Limb (tissue), 2 donors: Measurements from ENCODE around the gene MBD3L2B.
A peak's percentile ranks its signal among the peaks of the same experiment; 100 is the strongest.

ENCODE experiments used
- DNase-seq, 2 donors: peaks; one replicate each; pipeline ENCODE4 v3.0.0-alpha.2; 2016; ENCODE audit errors: extremely low spot score in 2 of 2

The MBD3L2B gene

DNA sequence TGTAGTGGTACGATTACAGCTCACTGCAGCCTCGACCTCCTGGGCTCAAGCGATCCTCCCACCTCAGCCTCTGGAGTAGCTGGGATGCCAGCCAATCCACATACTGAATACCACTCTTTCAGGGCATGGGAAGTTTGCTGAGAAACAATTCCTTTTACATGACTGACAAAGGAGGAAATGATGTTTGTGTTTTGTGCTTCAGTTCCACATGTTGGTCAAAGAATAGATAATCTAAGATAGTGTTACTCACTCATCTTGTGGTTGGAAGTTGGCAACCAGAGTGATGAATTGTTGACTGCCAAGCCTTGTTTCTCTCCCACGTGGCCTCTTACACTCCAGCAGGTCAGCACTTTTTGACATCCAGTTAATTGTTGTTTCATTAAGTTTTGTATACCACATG is 7.6 kb downstream of the MBD3L2B start:
- no peak for DNase-seq

DNA sequence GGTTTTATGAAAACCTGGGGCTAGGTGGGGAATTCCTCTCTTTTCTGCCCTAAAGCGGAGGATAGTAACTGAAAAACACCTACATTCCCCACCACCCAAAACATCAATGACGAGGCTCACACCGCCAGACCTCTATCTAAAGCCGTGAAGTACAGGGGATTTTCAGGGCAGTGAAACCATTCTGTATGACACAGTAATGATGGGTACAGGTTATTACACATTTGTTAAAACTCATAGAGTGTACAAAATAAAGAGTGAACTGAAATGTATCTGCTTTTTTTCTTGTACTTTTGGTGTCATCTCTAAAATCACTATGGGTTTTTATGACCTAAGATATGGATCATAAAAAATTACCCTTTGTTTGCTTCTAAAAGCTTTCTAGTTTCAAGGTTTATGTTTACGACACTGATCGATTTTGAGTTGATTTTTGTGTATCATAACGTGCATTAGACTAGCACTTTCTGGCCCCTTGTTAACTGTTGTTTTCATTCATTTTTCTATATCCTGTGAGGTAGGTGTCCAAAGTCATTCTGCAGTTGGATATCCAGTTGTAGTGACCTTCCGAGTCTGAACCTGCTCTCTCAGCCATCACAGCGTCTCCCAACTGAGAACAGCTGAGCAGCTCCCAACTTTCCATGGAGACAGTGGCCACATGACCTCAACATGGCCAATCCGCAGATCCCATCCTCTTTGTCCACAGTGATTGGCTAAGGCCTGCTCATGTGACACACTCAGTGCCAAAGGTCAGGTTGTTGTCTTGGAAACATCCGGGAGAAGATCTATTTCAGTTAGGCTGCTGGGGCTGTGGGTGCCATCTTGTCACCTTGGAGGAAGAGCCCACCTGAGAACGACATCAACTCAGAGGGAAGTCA is 10.3 kb downstream of the MBD3L2B start:
- no peak for DNase-seq

DNA sequence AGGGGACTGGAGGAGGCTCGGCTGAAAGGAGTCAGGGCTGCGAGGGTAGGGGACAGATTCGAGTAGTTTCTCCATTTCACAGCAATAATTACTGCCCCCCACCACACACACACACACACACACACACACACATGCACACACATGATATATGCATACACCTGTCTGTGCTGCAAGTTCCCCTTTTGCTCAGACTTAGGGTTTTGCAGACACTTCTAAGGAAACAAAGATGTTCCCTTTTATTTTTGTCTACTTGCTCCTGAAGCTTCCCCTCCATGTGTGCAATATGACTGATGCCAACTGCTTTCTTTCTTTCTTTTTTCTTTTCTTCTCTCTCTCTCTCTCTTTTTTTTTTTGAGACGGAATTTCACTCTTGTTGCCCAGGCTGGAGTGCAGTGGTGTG is 13.4 kb downstream of the MBD3L2B start:
- no peak for DNase-seq

DNA sequence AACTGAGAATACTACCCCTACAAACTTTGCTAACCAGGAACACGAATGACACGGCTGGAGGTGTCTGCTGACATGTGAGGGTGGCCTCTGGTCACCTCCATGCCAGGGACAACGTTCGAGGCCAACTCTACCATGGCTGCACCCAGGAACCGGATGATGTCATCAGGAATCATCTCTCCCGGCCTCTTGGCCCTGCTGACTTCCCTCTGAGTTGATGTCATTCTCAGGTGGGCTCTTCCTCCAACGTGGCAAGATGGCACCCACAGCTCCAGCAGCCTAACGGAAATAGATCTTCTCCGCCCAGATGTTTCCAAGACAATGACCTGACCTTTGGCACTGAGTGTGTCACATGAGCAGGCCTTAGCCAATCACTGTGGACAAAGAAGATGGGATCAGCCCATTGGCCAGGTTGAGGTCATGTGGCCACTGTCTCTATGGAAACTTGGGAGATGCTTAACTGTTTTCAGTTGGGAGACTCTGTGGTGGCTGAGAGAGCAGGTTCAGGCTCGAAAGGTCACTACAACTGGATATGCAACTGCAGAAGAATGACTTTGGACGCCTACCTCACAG is 15.0 kb downstream of the MBD3L2B start:
- DNase-seq: no peak

DNA sequence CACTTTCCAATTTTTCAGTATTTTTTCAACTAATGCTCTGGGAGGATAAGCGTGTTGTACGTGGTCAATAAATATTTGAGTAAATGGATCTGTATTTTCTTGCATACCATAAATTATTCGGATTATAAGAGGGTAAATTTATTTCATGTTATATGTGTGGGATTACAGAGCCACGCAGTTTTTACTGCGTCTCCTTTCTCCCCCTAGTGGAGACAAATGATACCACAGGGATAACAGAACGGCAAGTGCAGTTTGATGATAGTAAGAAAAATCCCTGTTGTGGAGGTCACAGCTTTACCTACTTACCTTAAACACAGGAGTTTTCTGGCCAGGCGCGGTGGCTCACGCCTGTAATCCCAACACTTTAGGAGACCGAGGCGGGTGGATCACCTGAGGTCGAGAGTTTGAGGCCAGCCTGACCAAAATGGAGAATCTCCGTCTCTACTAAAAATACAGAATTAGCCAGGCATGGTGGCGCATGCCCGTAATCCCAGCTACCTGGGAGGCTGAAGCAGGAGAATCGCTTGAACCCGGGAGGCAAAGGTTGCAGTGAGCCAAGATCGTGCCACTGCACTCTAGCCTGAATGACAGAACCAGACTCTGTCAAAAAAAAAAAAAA is 16.8 kb downstream of the MBD3L2B start:
- peak in 1 of 2 donors; percentile 5 for DNase-seq

DNA sequence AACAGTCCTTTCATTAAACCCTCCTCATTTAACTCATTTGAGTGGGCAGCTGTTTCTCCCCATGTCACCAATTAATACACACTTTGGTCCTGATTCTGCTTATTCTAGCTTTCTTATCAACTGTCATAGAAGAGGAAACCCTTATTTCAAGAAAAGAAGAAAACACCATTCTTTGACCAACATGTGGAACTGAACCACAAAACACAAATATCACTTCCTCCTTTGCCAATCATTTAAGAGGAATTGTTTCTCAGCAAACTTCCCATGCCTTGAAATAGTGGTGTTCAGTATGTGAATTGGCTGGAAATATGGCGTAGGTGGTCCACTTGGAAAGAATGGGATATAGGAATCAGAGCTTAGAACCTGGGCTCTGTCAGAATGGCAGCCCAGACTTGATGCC is 20.4 kb downstream of the MBD3L2B start:
- no peak for DNase-seq

DNA sequence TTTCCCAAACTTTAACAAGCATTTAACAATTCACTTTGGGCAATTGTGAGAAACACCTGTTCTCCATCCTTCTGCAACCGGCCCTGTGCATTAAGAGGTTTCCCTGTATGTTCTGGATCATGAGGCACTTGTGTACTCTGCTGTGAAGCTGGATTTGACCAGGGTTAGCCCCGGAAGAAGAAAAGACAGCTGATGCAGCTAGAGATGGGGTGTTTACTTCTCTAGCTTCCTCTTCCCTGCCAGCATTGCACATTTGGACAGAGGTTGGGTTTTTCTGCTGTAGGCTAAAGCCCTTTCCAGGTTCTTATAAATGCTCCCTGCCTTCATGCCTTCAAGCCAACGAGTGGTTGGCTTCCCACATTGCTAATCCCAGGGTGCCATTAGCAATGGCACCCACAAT is 20.9 kb downstream of the MBD3L2B start:
- no peak for DNase-seq

DNA sequence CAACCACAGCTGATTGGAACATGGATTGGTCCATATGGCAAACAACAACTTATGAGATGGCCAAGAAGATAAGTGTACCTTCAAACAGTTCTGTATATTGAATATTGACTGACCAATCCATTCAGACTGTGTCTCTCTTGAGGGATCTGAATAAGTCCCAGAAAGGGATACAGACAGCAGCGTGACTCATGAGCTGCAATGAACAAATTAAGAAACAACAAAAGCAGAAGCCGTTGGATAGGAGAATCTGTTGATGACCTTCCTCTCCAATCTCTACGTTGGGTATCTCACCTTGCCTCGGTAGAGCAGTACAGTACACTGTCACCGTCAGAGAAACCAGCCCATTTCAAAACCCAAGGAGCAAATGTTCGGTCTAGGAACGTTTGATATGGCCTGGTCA is 21.3 kb downstream of the MBD3L2B start:
- no peak for DNase-seq

DNA sequence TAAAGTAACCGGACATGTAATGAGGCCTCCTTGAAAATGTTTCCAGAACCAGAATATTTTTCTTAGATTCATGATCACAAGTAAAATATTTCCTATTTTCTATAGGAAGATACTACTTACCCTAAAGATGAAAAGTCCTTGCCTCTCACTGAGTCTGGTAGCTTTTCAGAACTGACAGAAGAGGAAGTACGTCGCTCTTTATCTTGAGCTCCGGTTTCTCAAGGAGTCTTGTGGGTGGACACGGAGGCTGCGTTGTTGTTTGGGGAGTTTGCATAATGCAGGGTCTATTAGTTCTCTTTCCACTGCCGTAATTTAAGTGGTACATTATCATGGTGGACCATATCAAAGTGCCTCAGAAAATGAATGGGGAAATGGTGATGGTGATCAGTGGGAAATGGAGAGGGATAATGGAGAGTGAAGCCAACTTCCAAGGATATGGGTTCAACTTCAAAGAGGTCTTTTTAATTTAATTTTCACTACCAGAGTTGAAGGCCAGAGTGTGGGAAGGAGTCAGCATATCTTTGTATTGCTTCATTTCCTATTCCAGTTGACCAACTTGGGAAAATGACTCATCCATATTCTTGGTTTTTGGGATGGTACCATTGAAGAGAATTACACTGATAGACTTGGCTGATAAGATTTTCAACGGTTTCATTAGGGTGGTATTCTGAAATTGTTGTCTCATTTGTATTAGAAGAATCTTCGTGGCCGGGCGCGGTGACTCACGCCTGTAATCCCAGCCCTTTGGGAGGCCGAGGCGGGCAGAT is 23.4 kb downstream of the MBD3L2B start:
- no peak for DNase-seq

DNA sequence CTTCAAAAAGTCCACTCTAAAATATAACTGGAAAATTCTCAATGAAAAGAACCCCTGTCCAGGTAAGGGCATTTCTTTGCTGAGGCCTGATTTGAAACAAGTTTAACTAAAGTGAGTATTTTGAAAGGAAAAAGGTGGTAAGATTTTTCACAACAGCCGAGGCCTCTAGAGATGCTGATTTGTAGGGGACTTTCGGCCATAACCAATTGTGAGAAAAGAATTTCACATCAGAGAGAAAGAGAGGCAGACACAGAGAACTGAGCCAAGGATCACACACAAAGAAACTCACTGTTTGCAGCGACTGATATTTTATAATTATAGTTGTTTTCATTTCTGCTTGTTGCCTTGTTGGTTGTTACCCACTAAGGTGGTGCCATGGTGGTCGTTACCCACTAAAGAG is 24.4 kb downstream of the MBD3L2B start:
- DNase-seq: no peak

DNA sequence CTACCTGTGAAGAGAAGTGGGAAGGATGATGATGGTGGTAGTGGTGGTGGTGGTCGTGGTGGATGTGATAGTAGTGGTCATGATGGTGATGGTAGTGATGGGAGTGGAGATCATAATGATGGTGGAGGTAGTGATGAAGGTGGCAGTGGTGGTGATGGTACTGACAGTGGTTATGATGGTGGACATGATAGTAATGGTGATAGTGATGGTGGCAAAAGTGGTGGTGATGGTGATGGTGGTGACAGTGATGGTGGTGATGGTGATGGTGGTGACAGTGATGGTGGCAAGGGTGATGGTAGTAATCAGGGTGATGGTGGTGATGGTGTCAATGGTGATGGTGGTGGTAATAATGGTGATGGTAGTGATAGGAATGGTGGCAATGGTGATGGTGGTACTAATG is 26.2 kb downstream of the MBD3L2B start:
- DNase-seq: no peak

DNA sequence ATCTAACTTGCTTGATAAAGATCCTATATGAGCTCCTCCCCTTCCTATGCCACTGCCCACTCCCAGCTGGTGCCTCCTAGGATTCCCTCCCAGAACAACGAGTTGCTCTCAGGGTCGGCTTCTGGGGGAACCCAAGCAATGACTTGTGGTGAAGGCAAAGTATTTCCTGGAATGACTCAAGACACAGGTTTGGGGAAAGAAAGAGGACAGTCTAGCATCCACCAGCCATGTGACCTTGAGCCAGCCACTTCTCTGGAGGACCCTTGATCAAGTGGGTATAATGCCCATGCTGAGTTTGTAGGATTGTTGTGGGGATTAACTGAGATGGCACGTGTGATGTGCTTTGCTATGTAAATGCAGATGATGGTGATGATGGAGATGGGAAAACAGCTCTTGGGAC is 33.0 kb downstream of the MBD3L2B start:
- DNase-seq: no peak

DNA sequence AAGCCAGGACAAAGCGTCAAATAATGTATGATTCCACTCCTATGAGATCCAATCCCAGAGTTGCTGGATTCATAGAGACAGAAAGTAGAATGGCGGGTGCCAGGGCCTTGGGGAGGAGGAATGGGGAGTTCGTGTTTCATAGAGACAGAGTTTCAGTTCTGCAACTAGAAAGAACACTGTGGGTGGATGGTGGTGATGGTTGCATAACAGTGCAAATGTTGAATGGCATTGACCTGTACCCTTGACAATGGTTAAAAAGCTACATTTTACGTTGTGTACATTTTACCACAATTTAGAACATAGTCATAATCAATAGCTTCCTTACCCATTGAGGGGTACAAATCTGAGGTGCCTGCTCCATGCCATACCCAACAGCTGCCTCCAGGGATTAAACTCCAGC is 33.4 kb downstream of the MBD3L2B start:
- no peak for DNase-seq

DNA sequence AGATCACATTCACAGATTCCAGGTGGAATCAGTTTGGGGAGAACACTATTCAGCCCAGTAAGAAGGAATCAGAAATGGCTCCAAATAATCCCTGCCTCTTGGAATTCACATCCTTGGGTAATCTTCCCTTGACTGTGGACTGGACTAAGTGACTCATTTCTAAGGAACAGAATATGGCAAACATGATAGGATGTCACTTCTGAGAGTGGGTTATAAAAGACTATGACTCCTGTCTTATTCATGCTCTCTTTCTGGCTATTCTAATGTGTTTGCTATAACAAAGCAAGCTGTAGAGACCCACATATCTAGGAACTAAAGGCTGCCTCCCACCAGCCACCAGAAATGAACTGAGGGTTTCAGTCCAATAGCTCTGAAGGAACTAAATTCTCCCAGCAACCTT is 37.8 kb downstream of the MBD3L2B start:
- no peak for DNase-seq

DNA sequence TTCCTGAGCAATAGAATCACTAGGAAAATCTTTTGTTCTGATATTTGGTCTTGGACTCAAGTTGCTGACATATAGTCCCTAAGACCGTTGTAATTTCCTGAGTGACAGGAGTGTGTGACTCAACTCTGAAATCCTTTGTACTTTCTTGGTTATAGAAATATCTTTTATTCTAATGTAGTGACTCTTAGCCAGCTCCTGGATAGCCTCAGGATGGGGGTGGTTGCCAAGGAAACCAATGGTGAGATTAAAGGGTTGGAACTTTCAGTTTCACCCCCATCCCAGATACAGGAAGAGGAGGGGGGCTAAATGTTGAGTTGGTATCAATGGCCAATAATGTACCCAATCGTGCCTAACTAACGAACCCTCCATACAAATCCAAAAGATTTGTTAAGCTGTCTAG is 41.8 kb downstream of the MBD3L2B start:
- DNase-seq: no peak

DNA sequence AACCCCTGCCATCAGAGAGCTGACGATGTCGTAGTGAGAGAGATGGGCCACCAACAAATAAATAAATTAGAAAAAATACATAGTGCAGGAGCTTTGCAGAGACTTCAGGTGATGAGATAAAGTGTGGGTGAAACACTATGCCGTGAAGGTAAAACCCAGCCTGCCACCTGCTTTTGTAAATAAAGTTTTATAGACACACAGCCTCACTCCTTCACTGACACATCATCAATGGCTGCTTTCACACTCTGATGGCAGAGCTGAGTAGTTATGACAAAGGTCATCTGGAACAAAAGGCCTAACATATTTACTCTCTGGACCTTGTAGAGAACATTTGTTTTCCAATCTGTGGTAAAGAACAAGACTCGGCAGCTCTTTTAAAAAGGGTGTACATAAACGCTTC is 45.0 kb downstream of the MBD3L2B start:
- no peak for DNase-seq

DNA sequence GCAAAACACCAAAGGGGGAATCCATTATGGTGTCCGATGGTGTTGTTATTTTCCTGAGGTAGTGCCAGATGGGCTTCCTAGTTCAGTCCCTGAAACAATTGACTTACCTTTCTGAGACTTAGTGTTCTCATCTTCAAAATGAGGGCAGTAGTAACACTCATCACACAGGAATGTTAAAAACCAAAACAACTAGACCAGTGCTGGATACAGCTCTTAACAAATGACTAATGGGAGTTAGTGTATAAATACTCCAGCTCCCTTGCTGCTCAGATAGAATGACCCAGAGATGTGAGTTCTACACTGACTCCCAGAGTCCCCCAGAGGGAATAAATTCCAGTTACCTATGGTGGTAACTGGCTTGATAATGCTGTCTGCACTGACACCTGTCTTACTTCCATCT is 49.9 kb downstream of the MBD3L2B start:
- no peak for DNase-seq

DNA sequence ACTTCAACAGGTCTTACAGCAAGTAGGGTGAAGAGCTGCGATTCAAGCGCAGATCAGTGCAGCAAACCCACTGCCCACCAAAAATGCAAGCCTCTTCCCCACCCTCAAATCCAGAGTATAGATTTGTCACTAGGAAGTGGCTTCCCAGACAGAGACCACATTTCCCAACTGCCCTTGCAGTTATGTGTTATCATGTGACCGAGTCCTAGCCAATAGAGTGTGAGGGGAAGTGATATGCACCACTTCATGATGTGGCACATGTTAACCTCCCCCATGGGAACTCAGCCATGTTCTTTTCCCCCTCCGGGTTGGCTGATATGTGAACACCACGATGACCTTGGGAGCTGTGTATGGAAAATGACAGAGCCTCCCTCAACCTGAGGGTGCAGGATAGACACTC is 50.8 kb downstream of the MBD3L2B start:
- no peak for DNase-seq

DNA sequence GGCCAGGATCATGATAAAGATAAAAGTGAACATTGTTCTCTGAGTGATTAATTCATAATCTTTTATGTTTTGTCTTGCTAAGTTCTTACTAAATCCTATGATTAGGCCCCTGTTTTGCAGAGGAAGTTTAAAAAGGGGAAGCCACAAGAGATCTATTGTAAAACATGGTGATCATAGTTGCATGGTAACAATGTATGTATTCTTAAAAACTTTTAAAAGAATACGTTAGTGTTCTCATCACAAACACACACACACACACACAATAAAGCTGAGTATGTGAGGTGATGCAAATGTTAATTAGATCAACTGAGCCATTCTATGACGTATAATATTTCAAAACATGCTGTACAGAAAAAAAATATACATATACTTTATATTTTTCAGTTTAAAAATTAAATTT is 51.2 kb downstream of the MBD3L2B start:
- DNase-seq: no peak

DNA sequence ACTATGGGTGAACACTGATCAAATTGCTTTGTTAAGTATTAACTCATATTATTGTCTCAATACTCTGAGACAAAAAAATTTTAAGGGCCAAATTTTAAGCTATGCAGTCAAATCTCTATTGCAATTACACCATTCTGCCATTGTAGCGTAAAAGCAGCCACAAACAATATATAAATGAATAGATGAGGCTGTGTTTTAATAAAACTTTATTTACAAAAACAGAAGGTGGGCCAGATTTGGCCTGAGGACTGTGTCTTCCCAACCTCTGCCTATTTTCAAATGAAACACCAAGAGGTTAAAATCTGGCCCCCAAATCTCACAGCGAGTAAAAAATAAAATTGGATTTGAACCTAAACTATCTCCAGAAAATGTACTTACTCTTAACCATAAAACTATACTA is 51.7 kb downstream of the MBD3L2B start:
- no peak for DNase-seq
